ENCODE data around the gene TRHDE. TPM values are rescaled to one million over a fixed set of nuclear protein-coding genes. Genes with fewer than 3 reads are reported as not detected.

TRHDE gene
- total RNA-seq, 1 donor from 2014 or later: 12.5 TPM

DNA sequence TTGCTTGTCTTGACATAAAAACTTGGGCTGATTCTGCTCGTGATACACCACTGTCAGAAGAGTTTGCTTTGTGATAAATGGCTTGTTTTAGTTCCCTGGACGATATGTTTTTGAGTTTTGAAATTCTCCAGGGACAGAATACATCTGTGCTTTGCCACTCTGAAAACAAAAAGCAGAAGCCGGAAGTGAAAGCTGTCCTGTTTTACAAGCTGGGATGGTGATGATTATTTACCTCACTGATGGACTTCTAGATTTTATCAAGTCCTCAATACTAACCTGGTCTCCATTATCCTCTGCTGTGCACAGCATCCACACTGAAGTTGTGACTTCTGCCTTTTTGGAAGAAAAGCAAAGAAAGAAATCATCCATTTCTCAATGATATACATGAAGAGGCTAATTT, 251.6 kb downstream of the TRHDE start:
- DNase-seq (no peak), ATAC-seq (no peak)
- no peaks in the 10 kb centered on the region for H3K4me1 ChIP-seq
- H3K9me3 ChIP-seq: no peaks in the 10 kb centered on the region
- TF ChIP-seq, protein P1, sequence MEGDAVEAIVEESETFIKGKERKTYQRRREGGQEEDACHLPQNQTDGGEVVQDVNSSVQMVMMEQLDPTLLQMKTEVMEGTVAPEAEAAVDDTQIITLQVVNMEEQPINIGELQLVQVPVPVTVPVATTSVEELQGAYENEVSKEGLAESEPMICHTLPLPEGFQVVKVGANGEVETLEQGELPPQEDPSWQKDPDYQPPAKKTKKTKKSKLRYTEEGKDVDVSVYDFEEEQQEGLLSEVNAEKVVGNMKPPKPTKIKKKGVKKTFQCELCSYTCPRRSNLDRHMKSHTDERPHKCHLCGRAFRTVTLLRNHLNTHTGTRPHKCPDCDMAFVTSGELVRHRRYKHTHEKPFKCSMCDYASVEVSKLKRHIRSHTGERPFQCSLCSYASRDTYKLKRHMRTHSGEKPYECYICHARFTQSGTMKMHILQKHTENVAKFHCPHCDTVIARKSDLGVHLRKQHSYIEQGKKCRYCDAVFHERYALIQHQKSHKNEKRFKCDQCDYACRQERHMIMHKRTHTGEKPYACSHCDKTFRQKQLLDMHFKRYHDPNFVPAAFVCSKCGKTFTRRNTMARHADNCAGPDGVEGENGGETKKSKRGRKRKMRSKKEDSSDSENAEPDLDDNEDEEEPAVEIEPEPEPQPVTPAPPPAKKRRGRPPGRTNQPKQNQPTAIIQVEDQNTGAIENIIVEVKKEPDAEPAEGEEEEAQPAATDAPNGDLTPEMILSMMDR (IDR thresholded peaks at IDR 0.05): no peak
- intact Hi-C loops (cut with DNase I): no loop called here
- H3K27ac ChIP-seq: no peak overlapping the region
- no peaks in the 10 kb centered on the region for H3K36me3 ChIP-seq
- no peaks in the 10 kb centered on the region for H3K27me3 ChIP-seq (ENCODE audit: low read depth)
- no peak overlapping the region for H3K4me3 ChIP-seq

GRCh38 chr12:72535212-72535990, 263.2 kb downstream of the TRHDE start:
- no peak for DNase-seq
- TF ChIP-seq, protein P1 (IDR thresholded peaks at IDR 0.05): no peak
- H3K4me1 ChIP-seq: no peaks in the 10 kb centered on the region
- ATAC-seq: no peak
- H3K4me3 ChIP-seq: no peak overlapping the region
- H3K27ac ChIP-seq: no peak overlapping the region
- H3K27me3 ChIP-seq (ENCODE audit: low read depth): no peaks in the 10 kb centered on the region
- H3K9me3 ChIP-seq: no peaks in the 10 kb centered on the region
- intact Hi-C loops (cut with DNase I): no loop called here
- H3K36me3 ChIP-seq: no peaks in the 10 kb centered on the region

DNA sequence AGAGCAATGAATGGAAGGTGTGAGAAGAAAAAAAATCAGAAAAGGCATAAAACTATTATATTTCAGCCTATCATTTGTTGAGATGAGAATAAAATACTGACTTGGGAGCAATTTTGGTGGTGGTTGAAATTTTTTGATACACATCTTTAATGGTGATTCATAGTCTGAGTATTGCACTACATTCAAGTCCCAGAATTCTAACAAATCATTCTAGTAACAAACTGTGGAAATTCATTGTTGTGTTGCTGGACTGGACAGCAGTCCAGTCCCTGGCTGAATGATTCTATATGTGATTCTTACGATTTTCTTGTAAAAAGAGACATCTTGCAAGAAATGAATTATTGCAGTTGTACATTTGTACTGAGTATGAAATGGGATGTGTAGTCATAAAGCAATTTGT, 268.6 kb downstream of the TRHDE start:
- no peaks in the 10 kb centered on the region for H3K36me3 ChIP-seq
- intact Hi-C loops (cut with DNase I): no loop called here
- no peak overlapping the region for H3K27ac ChIP-seq
- TF ChIP-seq, protein P1 (IDR thresholded peaks at IDR 0.05): no peak
- DNase-seq (no peak), ATAC-seq (no peak)
- H3K4me3 ChIP-seq: no peak overlapping the region
- H3K27me3 ChIP-seq (ENCODE audit: low read depth): no peaks in the 10 kb centered on the region
- H3K4me1 ChIP-seq: no peaks in the 10 kb centered on the region
- no peaks in the 10 kb centered on the region for H3K9me3 ChIP-seq

GRCh38 chr12:72543777-72544467, 271.8 kb downstream of the TRHDE start:
- TF ChIP-seq, protein P1 (IDR thresholded peaks at IDR 0.05): no peak
- Histone ChIP-seq H3K4me3 (no peak overlapping the region), H3K27me3 (ENCODE audit: low read depth) (no peaks in the 10 kb centered on the region), H3K36me3 (no peaks in the 10 kb centered on the region), H3K9me3 (no peaks in the 10 kb centered on the region), H3K27ac (no peak overlapping the region), H3K4me1 (no peaks in the 10 kb centered on the region)
- ATAC-seq: no peak
- intact Hi-C loops (cut with DNase I): no loop called here
- DNase-seq: no peak

- no peaks in the 10 kb centered on the region for H3K9me3 ChIP-seq
- no peaks in the 10 kb centered on the region for H3K36me3 ChIP-seq
- ATAC-seq: no peak
- intact Hi-C loops (cut with DNase I): no loop called here
- no peaks in the 10 kb centered on the region for H3K27me3 ChIP-seq (ENCODE audit: low read depth)
- TF ChIP-seq, protein P1 (IDR thresholded peaks at IDR 0.05): no peak
- no peak overlapping the region for H3K27ac ChIP-seq
- no peak overlapping the region for H3K4me3 ChIP-seq
- no peaks in the 10 kb centered on the region for H3K4me1 ChIP-seq
- no peak for DNase-seq
These were observed 273.9 kb downstream of the TRHDE start for GRCh38 chr12:72546106-72546505.

All from lower lobe of right lung (tissue), 2 donors.